ENCODE data around the gene ENOX1.

Gene ENOX1

GRCh38 chr13:43237616-43238015 is 549.2 kb downstream of the ENOX1 start:
- H3K27ac ChIP-seq, result no peak overlapping the region
- TF ChIP-seq CTCF (conservative IDR thresholded peaks at IDR 0.05), result no peak

GRCh38 chr13:43235028-43235427 is 551.7 kb downstream of the ENOX1 start:
- TF ChIP-seq CTCF (conservative IDR thresholded peaks at IDR 0.05), result no peak
- H3K27ac ChIP-seq, result no peak overlapping the region

- TF ChIP-seq CTCF (conservative IDR thresholded peaks at IDR 0.05), result no peak
- no peak overlapping the region for H3K27ac ChIP-seq
Measured at GRCh38 chr13:43232873-43233265, 553.9 kb downstream of the ENOX1 start.

DNA sequence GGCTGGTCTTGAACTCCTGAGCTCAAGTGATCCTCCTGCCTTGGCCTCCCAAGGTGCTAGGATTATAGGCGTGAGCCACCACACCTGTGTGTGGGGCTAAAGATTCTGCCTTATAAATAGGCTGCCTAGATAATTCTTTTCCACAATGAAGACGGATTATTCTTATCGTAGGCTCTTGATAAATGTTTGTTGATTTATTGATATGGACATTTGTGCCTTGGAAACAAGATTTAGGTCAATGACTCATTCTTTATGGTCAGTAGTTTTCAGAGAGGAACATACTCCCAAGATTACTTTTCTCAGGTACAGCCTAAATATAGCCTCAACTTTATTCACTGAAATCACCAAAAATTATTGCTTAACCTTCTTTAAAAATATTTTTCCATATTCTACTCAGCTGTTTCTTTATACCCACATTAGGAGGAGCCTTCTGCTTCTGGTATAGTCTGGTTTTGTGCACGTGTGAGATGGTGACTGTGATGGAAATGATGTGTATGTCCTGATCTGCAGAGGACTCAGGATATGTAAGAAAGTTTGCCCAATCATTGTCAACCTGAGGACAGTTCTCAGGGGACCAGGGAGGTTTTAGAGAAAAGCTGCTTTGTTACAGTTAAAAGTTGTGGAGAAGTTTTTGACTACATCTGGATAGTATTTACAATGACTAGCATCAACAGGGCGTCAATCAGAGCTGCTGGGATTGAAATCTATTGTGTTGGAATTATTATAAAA is 554.5 kb downstream of the ENOX1 start:
- no peak overlapping the region for H3K27ac ChIP-seq
- no peak for TF ChIP-seq CTCF (conservative IDR thresholded peaks at IDR 0.05)

GRCh38 chr13:43230989-43231388 is 555.8 kb downstream of the ENOX1 start:
- no peak for TF ChIP-seq CTCF (conservative IDR thresholded peaks at IDR 0.05)
- no peak overlapping the region for H3K27ac ChIP-seq

DNA sequence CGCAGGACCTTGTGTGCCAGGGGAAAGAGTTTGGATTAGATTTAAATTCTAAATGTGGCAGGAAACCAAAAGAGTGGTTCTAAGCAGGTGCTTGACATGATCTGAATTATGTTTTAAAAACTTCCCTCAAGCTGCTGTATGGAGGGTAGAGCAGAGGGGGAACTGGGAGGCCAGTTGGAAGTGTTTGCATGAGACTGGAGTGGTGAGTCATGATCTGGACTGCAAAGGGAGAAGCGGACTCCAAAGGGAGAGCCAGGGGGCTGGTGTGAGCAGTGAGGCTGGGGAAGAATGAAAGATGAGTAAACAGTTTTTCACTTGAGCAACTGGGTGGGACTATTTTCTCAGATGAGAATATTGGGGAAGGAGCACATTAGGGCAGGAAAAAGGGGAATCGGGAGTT is 557.3 kb downstream of the ENOX1 start:
- TF ChIP-seq CTCF (conservative IDR thresholded peaks at IDR 0.05), result no peak
- no peak overlapping the region for H3K27ac ChIP-seq

- no peak for TF ChIP-seq CTCF (conservative IDR thresholded peaks at IDR 0.05)
- H3K27ac ChIP-seq, result no peak overlapping the region
Measured at GRCh38 chr13:43227721-43228120, 559.1 kb downstream of the ENOX1 start.
